ENCODE measurements around the gene RSAD2. TPM values are rescaled to one million over a fixed set of nuclear protein-coding genes. Genes with fewer than 3 reads are reported as not detected.

RSAD2 gene
- total RNA-seq, 1 experiment from 2014 or later: 0.48 TPM

Other genes starting within 250 kb of the RSAD2 start
- 2.6 and 3.8 TPM in 2 replicates for gene CMPK2, start 11.9 kb upstream of the RSAD2 start, total RNA-seq (2014; rRNA removed; shearing (Covaris generic))
- 83.1 and 85.8 TPM in 2 replicates for gene RNF144A, start 39.6 kb downstream of the RSAD2 start, total RNA-seq (2014; rRNA removed; shearing (Covaris generic))